Tibial nerve (tissue), 4 donors: ENCODE data around the gene RAC2. TPM values are rescaled to one million over a fixed set of nuclear protein-coding genes. Genes with fewer than 3 reads are reported as not detected.

Experiments
- DNase-seq, 2 donors: peaks; one replicate each; pipeline ENCODE4 v3.0.0-alpha.2; 2019; ENCODE audit warnings: low spot score in 2 of 2
- H3K27ac ChIP-seq, 4 donors: fragments of 200-600 bp; sonication (generic) in 3 of 4; one replicate each; pipeline ENCODE4 v1.5.1; 2017 to 2019; ENCODE audit warnings: mild to moderate bottlenecking in 1 of 4
- H3K27me3 ChIP-seq, 2 donors: fragments of 200-600 bp; sonication (generic) in 1 of 2; one replicate each; pipeline versions ENCODE4 v1.5.1 to v1.6.0; 2017 to 2019
- H3K36me3 ChIP-seq, 3 donors: fragments of 200-600 bp; sonication (generic); one replicate each; pipeline ENCODE4 v1.5.1; 2018 to 2019
- H3K4me1 ChIP-seq, 4 donors: fragments of 200-600 bp; sonication (generic) in 3 of 4; one replicate each; pipeline ENCODE4 v1.5.1; 2017 to 2019
- H3K4me3 ChIP-seq, 4 donors: fragments of 200-600 bp; sonication (generic) in 3 of 4; one replicate each; pipeline ENCODE4 v1.5.1; 2017 to 2019; ENCODE audit warnings: mild to moderate bottlenecking in 1 of 4, moderate library complexity in 1 of 4
- H3K9me3 ChIP-seq, 4 donors: fragments of 200-600 bp; sonication (generic) in 3 of 4; one replicate each; pipeline ENCODE4 v1.5.1; 2017 to 2019
- EP300 ChIP-seq, 2 donors: sonication (generic); formaldehyde crosslinking; IDR thresholded peaks; one replicate each; pipeline ENCODE4 v1.6.1; 2017; ENCODE audit warnings: antibody characterized with exemption in 2 of 2, mild to moderate bottlenecking in 1 of 2
- POLR2A ChIP-seq, 2 donors: fragments of 450-650 bp; IDR thresholded peaks; one replicate each; pipeline ENCODE4 v1.6.1; 2017; ENCODE audit warnings: antibody characterized with exemption in 2 of 2, mild to moderate bottlenecking in 2 of 2, moderate library complexity in 2 of 2
- WGBS, 2 donors: methylation state at CpG; one replicate each; pipeline ENCODE4 v1.1.5; 2018; 5-methylcytosine and 5-hydroxymethylcytosine counted together
- total RNA-seq, 4 donors: library from RNA; depleted of rRNA; stranded (reverse); fragments of >200 nt; gene quantifications; one replicate each; pipeline ENCODE4 v1.1.0, GENCODE V29; 2016
- TF ChIP-seq, protein P1 (sequence below), 5 experiments: fragments of 200-600 bp in 3 of 5; fragments of 450-650 bp in 2 of 5; sonication (generic) in 3 of 5; IDR thresholded peaks; one replicate each; pipeline ENCODE4 v1.5.1; 2016 to 2019; ENCODE audit warnings: antibody characterized with exemption in 5 of 5, mild to moderate bottlenecking in 3 of 5, moderate library complexity in 2 of 5

Gene RAC2
- total RNA-seq, 4 donors from 2014 or later: 6.3 to 18.6 (median 7.8) TPM

DNA sequence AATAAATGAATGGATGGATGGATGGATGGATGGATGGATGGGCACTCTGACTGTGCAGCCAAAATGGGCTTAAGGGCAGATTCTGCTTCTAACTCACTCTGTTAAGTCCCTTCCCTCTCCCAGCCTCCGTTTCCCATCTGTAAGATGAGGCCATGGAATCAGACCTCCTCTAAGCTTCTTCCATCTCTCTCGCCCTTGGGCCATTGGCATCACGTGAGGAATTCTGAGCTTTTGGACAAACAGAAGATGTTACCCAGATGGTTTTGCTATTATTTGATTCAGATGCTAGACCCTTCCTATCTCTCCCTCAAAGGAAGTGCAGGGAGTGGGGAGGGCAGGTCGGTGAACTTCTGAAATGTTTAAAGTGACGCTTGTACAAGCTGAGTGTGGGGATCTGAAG, 34.2 kb upstream of the RAC2 start:
- 44 to 48% methylated on average over 5 of the region's 5 CpGs for WGBS, 2 donors
- TF ChIP-seq, protein P1, sequence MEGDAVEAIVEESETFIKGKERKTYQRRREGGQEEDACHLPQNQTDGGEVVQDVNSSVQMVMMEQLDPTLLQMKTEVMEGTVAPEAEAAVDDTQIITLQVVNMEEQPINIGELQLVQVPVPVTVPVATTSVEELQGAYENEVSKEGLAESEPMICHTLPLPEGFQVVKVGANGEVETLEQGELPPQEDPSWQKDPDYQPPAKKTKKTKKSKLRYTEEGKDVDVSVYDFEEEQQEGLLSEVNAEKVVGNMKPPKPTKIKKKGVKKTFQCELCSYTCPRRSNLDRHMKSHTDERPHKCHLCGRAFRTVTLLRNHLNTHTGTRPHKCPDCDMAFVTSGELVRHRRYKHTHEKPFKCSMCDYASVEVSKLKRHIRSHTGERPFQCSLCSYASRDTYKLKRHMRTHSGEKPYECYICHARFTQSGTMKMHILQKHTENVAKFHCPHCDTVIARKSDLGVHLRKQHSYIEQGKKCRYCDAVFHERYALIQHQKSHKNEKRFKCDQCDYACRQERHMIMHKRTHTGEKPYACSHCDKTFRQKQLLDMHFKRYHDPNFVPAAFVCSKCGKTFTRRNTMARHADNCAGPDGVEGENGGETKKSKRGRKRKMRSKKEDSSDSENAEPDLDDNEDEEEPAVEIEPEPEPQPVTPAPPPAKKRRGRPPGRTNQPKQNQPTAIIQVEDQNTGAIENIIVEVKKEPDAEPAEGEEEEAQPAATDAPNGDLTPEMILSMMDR (IDR thresholded peaks at IDR 0.05): no peak
- no peak for TF ChIP-seq POLR2A (IDR thresholded peaks at IDR 0.05)
- no peak for TF ChIP-seq EP300 (IDR thresholded peaks at IDR 0.05)
- H3K36me3 ChIP-seq: no peaks in the 10 kb centered on the region
- H3K27ac ChIP-seq: no peak overlapping the region
- H3K4me1 ChIP-seq: no peaks in the 10 kb centered on the region
- H3K27me3 ChIP-seq: peaks cover 0 to 19% of the 10 kb centered on the region in 2 donors
- H3K9me3 ChIP-seq: peaks cover 0 to 5% (median 0%) of the 10 kb centered on the region in 4 donors
- DNase-seq: no peak
- no peak overlapping the region for H3K4me3 ChIP-seq

DNA sequence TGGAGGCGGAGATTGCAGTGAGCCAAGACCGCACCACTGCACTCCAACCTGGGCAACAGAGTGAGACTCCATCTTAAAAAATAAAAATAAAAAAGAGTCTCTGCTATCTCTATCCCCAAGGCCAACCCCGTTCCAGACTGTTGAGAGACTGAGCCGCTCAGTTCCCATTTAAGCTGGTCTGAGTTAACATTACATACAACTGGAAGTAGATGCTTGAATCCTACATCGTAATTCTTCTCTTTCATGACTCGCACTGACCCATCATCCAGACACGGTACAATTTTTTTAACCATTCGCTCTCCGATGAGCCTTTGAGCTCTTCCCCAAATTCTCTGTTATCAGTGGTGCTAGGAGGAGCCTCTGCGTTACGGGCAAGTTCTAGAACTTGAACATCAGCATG, 33.3 kb upstream of the RAC2 start:
- H3K4me3 ChIP-seq: no peak overlapping the region
- peaks cover 0 to 11% of the 10 kb centered on the region in 2 donors for H3K27me3 ChIP-seq
- no peak for DNase-seq
- no peaks in the 10 kb centered on the region for H3K36me3 ChIP-seq
- TF ChIP-seq POLR2A (IDR thresholded peaks at IDR 0.05) (no peak), EP300 (IDR thresholded peaks at IDR 0.05) (no peak)
- TF ChIP-seq, protein P1 (IDR thresholded peaks at IDR 0.05): no peak
- peaks cover 0 to 5% (median 0%) of the 10 kb centered on the region in 4 donors for H3K9me3 ChIP-seq
- 69 to 75% methylated on average over 11 of the region's 11 CpGs for WGBS, 2 donors
- H3K4me1 ChIP-seq: no peaks in the 10 kb centered on the region
- no peak overlapping the region for H3K27ac ChIP-seq

DNA sequence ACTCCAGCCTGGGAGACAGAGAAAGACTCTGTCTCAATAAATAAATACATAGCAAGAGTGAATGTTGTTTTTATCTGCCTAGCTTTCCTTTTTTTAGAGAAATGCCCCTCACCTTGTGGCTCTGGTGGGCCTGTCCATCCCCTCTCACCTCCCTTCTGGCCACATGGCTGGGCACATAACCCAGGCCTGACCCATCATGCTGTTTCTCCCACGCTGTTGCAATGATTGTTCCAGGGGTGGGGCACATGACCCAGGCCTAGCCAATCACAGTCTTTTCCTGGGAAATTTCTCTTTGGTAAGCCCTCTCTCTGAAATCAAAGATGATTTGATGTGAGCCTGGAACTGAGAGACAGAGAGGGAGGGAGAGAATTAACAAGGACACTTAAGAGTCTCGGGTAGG, 32.7 kb upstream of the RAC2 start:
- DNase-seq: no peak
- no peaks in the 10 kb centered on the region for H3K4me1 ChIP-seq
- H3K4me3 ChIP-seq: no peak overlapping the region
- H3K36me3 ChIP-seq: no peaks in the 10 kb centered on the region
- H3K27me3 ChIP-seq: peaks cover 0 to 11% of the 10 kb centered on the region in 2 donors
- WGBS, 2 donors: 39 to 54% methylated on average over 2 of the region's 2 CpGs
- H3K9me3 ChIP-seq: peaks cover 0 to 5% (median 0%) of the 10 kb centered on the region in 4 donors
- H3K27ac ChIP-seq: no peak overlapping the region
- TF ChIP-seq EP300 (IDR thresholded peaks at IDR 0.05): no peak
- TF ChIP-seq, protein P1 (IDR thresholded peaks at IDR 0.05): no peak
- no peak for TF ChIP-seq POLR2A (IDR thresholded peaks at IDR 0.05)

DNA sequence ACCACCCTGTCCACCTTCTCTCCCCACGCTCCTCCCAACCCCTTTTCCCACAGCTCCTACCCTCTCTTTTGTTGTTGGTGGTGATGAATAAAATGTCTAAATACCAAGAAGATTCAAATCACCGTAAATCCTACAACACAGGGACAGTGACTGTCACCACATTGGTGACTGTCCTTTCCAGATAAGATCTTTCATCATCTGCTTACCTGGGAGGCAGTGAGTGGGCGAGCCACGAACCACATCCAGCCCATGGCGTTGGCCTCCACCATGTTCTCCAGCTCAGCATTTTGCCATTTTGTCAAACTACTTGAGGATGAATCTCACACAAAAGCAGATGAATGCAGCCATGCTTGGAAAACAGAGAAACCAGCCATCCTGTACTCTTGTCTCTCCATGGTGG, 31.6 kb upstream of the RAC2 start:
- 70 to 77% methylated on average over 5 of the region's 5 CpGs for WGBS, 2 donors

DNA sequence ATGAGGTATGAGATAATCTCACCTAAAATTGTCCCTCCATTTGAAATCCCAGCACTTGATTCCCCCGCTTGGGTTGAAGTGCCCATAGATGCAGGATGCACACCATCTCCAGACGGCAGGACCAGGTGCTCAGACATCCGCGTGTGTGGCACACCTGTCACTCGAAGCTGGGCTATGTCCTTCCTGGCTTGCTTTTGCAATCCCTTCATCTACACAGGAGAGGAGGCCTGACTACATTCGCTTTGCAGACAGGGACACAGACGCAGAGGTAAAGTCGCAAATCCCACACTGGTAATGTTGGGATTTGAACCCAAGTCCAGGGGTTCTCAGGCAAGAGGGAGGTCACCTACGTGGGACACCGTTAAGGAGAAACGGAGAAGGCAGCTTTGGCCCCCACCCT, 31.1 kb upstream of the RAC2 start:
- DNase-seq: no peak
- TF ChIP-seq, protein P1 (IDR thresholded peaks at IDR 0.05): no peak
- TF ChIP-seq POLR2A (IDR thresholded peaks at IDR 0.05) (no peak), EP300 (IDR thresholded peaks at IDR 0.05) (no peak)
- WGBS, 2 donors: 87 to 89% methylated on average over 11 of the region's 11 CpGs
- H3K36me3 ChIP-seq: no peaks in the 10 kb centered on the region
- no peaks in the 10 kb centered on the region for H3K4me1 ChIP-seq
- no peak overlapping the region for H3K27ac ChIP-seq
- H3K27me3 ChIP-seq: peaks cover 0 to 11% of the 10 kb centered on the region in 2 donors
- H3K9me3 ChIP-seq: no peaks in the 10 kb centered on the region
- no peak overlapping the region for H3K4me3 ChIP-seq

More for the DNA sequence above, 31.6 kb upstream of the RAC2 start:
- H3K4me3 ChIP-seq: no peak overlapping the region
- peaks cover 0 to 11% of the 10 kb centered on the region in 2 donors for H3K27me3 ChIP-seq
- DNase-seq: no peak
- H3K27ac ChIP-seq: no peak overlapping the region
- H3K9me3 ChIP-seq: peaks cover 0 to under 1% (median 0%) of the 10 kb centered on the region in 4 donors
- TF ChIP-seq, protein P1 (IDR thresholded peaks at IDR 0.05): no peak
- TF ChIP-seq EP300 (IDR thresholded peaks at IDR 0.05) (no peak), POLR2A (IDR thresholded peaks at IDR 0.05) (no peak)
- no peaks in the 10 kb centered on the region for H3K36me3 ChIP-seq
- no peaks in the 10 kb centered on the region for H3K4me1 ChIP-seq
